ENCODE measurements around the gene MATK.
"Not testable (repeated sequence)": the region's sequence is repeated elsewhere in the genome, so short reads cannot be mapped to it uniquely, and the experiment has no call there.

Gene MATK

DNA sequence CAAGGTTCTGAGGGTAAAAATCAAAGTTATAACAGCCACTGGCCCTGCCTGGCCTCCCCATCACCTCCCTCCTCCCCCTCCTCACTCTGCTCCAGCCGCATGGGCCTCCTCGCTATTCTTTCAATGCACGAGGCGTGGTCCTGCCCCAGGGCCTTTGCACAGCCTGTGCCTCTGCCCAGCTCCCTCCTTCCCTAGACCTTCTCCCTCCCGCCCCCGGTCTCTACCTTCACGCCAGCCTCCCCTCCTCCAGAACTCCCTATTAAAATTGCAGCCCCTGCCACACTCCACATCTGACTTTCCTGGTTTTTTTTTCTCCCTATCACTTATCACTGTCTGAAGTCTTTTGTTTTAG, 17.5 kb downstream of the MATK start:
- DNase-seq: no peak

DNA sequence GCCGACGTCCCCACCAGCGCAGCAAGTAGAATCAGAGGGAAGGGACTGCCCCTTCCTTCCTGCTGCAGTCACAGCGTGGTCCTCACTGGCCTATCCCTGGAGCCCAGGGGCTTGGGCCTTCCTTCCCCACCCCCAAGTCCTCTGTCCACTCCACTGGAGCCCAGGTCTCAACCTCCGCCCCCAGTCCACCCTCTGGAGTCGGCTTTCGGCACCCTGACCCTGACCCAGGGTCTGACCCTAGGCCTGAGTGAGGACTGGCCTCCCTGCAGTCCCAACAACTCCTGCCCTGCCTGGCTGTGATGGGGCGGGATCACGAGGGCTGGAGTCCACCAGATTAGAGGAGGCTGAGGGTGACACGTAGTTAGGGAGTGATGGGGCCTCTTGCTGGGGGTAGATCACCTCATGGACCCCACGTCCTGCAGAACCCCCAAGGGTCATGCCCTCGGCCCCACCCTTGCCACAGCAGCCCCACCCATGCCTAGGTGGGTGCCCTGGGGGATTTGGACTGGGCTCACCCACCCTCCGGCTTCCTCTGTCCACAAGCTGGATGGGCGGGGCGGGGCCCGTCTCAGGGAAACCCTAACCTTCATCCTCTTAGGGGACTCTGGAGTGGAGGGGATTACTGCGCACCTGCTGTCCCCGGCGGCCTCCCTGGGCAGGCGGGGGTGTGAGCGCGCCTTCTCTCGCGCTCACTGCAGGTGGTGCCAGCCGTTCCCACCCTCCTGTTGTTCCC, 18.0 kb downstream of the MATK start:
- DNase-seq: no peak

DNA sequence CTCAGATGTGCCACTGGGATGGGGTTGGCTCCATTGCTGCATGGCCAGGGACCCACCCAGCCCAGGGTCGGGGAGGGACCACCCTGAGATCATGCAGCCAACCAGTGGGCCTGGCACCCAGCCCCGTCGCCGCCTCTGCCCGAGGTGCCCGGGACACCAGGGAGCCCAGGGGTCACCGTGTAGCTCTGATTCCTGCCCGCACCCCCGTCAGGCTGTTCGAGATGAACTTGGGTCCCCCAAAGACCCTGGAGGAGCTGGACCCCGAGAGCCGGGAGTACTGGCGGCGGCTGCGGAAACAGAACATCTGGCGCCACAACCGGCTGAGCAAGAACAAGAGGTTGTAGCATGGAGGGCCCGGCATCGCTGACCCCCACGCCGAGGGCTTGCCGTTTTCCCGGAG, 19.1 kb downstream of the MATK start:
- no peak for DNase-seq

DNA sequence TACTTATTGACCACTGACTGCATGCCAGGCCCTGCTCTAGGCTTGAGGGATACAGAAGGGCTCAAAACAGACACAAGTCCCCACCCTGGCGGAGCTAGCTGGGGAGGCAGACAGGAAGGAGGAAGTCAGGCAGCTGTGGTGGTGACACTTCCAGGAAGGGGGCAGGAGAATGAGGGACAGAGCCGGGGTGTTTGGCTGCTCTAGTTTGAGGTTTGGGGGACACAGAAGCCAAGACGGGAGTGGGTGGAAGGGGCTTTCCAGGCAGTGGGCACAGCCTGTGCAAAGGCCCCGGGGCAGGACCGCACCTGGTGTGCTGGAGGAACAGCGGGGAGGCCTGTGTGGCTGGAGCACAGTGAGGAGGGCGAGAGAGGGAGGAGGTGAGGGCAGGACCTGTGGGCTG, 19.7 kb downstream of the MATK start:
- no peak for DNase-seq

DNA sequence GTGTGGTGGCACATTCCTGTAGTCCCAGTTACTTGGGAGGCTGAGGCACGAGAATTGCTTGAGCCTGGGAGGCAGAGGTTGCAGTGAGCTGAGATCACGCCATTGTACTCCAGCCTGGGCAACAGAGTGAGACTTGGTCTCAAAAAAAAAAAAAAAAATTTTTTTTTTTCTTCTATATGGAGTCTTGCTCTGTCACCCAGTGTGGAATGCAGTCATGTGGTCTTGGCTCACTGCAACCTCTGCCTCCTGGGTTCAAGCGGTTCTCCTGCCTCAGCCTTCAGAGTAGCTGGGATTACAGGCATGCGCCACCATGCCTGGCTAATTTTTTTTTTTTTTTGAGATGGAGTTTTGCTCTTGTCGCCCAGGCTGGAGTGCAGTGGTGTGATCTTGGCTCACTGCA, 20.4 kb downstream of the MATK start:
- not testable (repeated sequence) for DNase-seq

DNA sequence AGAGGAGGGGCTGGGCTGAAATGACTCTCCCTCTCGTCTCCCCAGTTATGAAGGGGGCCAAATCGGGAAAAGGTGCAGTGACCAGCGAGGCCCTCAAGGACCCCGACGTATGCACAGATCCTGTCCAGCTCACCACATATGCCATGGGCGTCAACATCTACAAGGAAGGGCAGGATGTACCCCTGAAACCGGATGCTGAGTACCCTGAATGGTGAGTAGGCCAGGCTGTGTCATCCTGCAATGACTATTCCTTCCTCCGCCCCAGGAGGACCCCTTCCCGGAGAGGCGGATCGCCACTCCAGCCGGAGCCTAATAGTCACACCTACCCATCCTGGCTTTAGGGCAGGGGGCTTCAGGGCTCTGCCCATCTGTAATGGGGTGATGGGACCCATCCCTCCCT, 21.1 kb downstream of the MATK start:
- no peak for DNase-seq

DNA sequence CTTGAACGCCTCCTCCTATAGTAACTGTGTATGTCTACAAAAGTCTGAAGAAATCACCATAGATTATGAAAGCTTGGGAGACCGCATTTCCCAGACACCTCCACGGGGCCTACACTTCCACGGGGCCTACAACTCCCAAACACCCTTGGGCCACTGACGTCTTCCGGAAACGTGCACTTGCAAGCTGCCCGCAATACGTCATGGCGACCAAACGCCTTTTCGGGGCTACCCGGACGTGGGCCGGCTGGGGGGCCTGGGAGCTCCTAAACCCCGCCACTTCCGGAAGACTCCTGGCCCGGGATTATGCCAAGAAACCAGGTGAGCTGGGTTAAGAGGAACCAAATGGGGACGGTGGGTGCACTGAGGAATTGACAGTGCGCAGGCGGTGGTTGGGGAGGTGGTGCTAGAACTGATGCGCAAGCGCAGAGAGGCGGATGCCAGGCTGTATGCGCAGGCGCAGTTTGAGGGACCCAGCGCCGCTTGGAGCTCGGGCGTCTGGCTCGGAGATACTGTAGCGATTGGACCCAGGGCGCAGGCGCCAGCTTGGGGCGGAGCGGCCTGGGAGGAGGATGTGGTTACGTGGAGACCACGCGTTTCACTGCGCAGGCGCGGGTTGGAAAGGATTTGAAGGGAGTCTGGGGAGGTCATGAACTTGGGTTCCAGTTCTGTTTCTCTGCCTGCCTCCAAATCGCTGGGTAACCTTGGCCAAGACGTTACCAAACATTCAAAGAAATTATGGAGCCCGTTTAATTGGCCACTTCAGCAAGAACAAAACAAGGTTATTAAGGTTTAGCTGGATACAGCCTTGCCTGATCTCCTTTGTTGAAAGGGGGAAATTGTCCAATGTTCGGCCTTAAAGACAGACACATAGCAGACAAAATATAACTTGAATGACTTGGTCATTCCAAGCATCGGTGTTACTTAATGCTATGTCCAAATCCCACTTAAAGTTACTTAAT, 23.4 kb downstream of the MATK start, which contains the start of gene MRPL54:
TSS of gene MRPL54 (plus strand) at position 182 of the 959 bp plus-strand sequence. CDS start at position 201, 19 bp downstream.
- peak; percentile 97 for DNase-seq

DNA sequence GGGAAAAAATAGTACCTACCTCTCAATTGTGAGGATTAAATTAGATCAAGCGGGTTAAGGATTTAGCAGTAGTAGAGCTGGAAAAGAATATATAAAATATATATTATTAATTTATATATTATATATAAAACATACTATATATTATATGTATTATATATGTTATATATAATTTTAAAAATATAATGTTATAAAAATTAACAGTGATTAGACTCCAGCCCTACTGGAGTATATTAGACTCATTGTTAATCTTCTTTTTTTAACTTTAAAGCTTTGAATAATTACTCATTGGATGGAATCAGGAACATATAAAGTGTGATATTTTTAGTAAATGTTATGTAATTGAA, 24.1 kb downstream of the MATK start:
- no peak for DNase-seq

DNA sequence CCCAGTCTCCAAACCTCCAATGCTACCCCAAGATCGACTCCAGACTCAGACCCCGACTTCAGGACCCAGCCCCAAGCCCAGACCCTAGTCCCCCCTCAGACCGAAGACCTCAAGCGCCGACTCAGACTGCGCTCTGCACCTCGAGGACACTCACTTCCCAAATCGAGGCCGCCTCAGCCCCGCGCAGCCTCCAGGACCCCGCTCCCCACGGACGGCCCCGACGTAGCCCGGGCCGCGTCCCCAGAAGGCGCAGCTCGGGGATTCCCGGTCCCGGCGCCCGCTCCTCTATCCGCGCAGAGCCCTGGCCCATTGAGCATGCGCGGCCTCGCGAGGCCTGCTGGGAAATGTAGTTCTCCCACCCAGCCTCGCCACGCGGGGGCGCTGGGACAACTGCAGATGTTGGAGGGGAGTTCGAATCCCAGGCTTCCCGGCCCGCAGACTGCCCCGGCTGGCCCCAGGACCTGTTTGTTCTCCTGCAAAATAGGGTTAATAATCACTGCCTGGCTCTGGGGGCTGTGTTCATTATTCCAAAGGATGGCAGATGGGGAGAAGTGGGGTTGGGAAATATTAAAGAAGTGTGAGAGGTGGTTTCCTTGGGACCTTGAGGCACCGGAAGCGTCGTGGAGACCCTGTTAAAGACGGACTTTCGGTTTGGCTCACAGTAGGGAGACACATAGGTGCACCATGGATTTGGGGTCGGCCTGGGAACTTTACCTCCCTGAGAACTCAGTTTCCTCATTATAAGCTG, 24.6 kb downstream of the MATK start, which contains the start of gene APBA3:
TSS of gene APBA3 (minus strand) at position 311 of the 748 bp plus-strand sequence. CDS start 1,428 bp downstream, outside the sequence.
- peak; percentile 76 for DNase-seq

DNA sequence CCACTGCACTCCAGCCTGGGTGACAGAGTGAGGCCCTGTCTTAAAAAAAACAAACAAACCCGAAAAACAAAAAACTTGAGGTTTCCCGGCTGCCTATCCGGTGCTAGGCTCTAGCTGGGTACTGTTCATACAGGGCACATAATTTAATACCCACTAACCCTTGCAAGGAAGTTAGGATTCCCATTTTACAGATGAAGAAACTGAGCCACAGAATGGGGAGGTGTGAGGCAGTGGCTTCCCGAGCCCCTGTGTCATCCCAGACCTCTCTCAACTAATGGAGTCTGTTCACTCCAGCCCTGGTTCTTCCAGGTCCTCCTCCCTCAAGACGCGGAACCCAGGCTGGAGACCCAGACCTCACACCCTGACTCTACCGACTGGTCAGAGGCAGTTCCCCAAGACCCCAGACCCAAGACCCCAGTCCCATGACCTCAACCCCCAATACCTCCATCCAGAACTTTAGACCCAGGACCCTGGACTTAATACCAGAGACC, 25.3 kb downstream of the MATK start:
- DNase-seq: no peak

DNA sequence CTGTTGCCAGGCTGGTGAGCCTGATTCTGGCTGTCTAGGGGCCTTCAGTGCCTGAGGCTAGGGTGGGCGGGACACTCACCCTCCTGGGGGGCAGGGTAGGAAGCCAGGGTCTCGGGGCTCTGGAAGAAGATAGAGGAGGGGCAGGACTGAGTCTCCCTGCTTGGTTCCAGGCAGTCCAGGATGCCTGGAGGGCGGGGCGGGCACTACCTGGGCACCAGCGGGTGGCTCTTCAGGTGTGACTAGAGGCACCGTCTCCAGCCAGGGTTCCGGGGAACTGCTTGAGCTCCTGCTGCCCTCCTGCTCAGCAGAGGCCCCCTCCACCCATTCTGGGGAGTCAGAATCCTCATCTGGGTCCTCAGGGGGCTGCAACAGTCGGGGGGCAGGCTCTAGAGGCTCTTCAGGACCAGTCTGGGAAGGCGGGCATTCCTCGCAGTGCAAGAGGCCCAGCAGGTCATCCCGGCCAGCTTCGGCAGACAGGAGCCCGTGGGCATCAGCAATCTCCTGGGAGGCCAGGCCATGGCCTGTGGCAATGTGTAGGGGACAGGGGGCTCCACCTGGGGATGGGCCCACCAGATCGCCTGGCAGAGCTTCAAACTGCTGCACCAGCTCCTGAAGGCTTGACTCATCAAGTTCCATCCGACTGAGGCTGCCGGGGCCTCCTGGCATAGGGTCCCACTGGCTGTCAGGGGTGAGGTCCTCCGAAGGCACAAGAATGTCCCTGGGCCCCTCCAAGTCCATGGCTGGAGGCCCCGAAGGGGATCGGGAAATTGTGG, 26.5 kb downstream of the MATK start:
- no peak for DNase-seq

DNA sequence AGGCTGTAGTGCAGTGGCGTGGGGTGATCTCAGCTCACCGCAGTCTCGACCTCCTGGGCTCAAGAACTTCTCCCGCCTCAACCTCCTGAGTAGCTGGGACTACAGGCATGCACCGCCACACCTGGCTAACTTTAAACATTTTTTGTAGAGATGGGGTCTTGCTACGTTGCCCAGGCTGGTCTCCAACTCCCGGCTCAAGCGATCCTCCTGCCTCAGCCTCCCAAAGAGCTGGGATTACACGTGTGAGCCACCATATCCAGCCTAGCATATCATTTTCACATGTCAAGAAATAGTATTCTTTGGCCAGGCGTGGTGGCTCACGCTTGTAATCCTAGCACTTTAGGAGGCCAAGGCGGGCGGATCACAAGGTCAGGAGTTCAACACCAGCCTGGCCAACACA, 27.9 kb downstream of the MATK start:
- not testable (repeated sequence) for DNase-seq

DNA sequence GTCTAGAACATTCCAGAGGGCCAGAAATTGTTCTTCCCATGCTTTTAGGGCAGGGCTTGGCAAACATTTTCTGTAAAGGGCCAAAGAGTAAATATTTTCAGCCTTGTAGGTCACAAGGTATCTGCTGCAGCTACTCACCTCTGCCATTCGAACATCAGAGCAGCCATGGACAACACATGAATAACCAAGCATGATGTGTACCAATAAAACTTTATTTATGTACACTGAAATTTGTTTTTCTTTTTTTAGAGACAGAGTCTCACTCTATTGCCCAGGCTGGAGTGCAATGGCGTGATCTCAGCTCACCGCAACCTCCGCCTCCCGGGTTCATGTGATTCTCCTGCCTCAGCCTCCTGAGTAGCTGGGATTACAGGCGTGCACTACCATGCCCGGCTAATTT, 28.5 kb downstream of the MATK start:
- DNase-seq: not testable (repeated sequence)

DNA sequence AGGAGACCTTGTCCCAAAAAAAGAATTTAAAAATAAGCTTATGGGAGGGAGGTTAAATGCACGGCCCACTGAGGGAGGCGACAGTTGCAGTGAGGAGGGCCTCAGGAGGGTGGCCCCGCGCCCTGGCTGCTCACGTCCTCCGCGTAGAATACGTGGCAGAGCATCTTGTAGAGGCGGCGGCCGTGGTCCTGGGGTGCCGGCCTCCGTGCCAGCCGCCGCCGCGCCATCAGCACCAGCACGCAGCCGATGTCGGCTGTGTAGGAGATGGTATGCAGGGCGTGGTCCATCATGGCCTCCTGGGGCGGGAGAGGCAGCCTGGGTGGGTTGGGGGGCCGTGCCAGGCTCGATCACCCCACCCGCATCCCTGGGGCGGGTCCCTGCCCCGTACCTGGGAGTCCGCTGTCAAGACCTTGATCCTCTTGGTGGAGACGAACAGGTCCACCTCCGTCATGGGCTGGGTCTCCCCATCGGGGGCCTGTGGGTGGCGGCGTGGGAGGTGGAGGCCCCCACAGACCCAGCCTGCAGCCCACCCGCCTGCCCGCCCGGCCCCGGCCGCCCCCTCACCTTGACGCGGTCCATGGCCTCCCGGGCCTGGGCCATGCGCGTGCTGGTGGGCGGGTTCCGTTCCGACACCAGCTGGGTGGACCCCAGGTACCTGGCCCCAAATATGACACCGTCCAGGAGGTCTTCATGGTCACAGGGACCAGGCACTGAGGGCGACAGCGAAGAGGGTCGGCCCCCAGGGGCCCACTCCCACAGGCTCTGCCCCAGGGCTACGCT, 32.4 kb downstream of the MATK start:
- DNase-seq: no peak

DNA sequence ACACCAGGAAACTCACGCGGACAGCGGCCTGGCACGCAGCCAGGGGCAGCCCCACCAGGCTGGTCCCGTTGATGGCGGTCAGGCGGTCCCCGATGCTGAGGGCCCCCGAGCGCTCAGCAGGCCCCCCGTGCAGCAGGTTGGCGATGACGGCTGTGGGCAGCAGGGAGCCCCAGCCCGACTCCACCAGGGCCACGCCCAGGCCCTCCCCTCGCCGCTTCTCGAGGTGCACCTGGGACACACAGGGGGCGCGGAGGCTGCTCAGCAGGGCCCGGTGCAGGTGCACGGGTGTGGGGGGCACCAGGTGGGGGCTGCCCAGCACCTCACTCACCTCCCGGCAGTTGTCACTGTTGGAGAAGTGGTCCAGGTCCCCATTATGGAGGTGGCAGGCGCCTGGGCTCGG, 33.7 kb downstream of the MATK start:
- DNase-seq: no peak

DNA sequence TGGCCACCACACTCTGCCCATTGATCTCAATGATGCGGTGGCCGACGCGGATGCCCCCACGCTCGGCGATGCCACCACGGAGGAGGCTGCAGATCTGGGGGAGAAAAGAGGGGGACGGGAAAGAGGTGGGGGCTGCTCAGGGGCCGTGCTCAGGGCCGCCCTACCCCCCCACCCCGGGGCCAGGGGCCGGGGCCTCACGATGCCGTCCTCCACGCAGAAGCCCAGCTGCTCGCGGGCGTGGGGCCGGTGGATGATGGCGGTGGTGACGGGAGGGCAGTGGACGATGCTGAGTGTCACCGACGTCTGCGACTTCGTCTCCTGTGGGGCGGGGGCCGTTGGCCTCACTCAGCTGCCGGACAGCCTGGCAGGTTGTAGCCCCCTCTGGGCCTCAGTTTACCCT, 34.9 kb downstream of the MATK start:
- no peak for DNase-seq

DNA sequence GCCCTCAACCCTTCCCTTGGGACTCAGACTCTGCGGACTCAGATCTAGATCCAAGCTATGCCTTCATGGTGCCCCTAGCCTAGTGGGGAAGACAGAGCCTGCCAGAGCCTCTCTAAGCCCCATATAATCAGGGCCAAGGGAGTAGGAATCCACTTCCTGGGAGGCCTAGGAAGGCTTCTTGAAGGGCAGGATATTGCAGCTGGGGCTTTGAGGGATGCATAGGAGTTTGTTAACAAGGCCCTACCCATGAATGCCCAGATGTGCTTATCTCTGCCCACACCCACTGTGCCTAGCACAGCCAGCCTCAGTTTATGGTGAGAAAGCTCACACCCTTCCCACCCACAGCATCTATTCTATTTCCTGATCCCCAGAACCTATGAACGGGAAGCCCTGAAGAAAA, 36.0 kb downstream of the MATK start:
- DNase-seq: no peak

DNA sequence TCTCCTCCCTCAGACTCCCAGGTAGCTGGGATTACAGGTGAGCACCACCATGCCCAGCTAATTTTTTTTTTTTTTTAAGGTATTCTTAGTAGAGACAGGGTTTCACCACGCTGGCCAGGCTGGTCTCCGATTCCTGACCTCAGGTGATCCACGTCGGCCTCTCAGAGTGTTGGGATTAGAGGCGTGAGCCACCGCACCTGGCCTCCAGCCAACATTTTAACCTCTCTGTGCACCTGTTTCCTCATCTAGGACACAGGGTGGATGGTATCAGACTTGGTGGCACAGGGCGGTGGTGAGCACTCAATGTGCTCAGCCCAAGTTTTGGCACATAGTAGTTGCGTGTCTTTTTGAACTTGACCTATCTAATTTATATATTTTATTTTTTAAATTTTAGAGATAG, 37.2 kb downstream of the MATK start:
- no peak for DNase-seq

DNA sequence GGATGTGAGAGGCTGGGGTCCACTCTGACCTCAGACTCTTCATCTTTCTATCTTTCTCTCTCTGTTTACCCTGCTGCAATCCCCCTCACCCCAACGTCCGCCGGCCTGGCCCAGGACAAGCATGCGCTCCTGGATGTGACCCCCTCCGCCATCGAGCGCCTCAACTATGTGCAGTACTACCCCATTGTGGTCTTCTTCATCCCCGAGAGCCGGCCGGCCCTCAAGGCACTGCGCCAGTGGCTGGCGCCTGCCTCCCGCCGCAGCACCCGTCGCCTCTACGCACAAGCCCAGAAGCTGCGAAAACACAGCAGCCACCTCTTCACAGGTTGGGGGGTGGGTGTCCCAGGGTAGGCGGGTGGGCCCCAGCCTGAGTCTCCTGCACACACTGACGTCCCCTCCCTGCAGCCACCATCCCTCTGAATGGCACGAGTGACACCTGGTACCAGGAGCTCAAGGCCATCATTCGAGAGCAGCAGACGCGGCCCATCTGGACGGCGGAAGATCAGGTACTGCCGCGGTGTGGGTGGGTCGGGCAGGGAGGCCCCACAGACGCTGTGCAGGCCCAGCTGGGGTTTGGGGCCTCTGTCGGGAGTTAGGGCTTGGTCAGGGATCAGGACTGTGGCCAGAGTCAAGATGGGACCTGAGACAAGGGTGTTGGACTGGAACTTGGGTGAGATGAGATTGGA, 39.7 kb downstream of the MATK start:
- no peak for DNase-seq

DNA sequence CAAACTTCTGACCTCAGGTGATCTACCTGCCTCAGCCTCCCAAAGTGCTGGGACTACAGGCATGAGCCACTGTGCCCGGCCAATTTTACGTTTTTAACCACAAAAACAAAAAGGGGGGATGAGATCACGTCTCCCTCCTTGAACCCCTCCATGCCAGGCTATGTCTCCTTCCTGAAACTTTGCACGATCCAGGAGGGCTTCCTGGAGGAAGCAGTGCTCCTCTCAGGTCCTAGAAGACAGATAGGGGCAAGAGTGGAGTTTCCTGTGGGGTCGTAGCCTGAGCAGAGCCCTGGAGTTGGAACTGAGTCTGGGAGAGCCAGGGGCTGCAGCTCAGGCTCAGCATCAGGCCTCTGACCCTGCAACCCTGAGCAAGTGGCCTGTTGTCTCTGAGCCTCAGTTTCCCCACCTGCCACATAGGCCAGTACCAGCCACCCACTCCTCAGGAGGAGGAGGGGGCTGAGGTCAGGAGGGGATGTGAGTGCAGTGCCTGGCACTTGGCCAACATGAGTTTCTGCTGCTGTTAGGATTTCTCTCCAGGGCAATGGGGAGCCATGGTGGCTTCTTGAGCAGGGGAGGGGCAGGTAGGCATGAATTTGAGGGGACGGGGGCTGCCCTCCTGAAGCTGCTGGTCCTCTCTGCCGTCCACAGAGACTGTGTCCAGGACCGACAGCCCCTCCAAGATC, 40.7 kb downstream of the MATK start:
- DNase-seq: no peak

Data from NCI-H510A (cell line).